Upper lobe of right lung (tissue), 1 donor: Measurements from ENCODE around the gene ELP1. TPM values are rescaled to one million over a fixed set of nuclear protein-coding genes. Genes with fewer than 3 reads are reported as not detected.
A peak's percentile ranks its signal among the peaks of the same experiment; 100 is the strongest.

Source experiments
- ATAC-seq: fragments of 200-7000 bp; cut with Tn5 transposase; one replicate; pipeline ENCODE4 v1.9.1; 2020; ENCODE audit warnings: mild to moderate bottlenecking, moderate library complexity
- DNase-seq: peaks from one replicate; pipeline ENCODE4 v3.0.0-alpha.2; 2020
- H3K27ac ChIP-seq: fragments of 200-600 bp; one replicate; pipeline ENCODE4 v1.8.0; 2022
- H3K27me3 ChIP-seq: fragments of 200-600 bp; one replicate; pipeline ENCODE4 v1.8.0; 2022; ENCODE audit warnings: mild to moderate bottlenecking
- H3K36me3 ChIP-seq: fragments of 200-600 bp; one replicate; pipeline ENCODE4 v1.8.0; 2022
- H3K4me1 ChIP-seq: fragments of 200-600 bp; one replicate; pipeline ENCODE4 v1.8.0; 2022
- H3K4me3 ChIP-seq: fragments of 200-600 bp; one replicate; pipeline ENCODE4 v1.8.0; 2022; ENCODE audit warnings: mild to moderate bottlenecking
- H3K9me3 ChIP-seq: fragments of 200-600 bp; one replicate; pipeline ENCODE4 v1.8.0; 2022
- intact Hi-C: fragments of 100-400 bp; cut with DNase I; formaldehyde crosslinking; loops from one replicate; pipeline ENCODE4 v1.11.0; 2022
- total RNA-seq: library from RNA; stranded (reverse); fragmentation: NEBNext Ultra II Directional; extraction: Animal tissue kit (Norgen Biotek cat#: 25700); gene quantifications from one replicate; pipeline ENCODE4 v1.2.1, GENCODE V29; 2021
- TF ChIP-seq, protein P1 (sequence below): fragments of 200-600 bp; IDR thresholded peaks from one replicate; pipeline ENCODE4 v1.8.0; 2022; ENCODE audit warnings: antibody characterized with exemption
- donor health status: DM: no; HTN: yes; CAD: no; lungs with severe emphysema.

Gene ELP1
- total RNA-seq, 1 donor from 2014 or later: 18.3 TPM

DNA sequence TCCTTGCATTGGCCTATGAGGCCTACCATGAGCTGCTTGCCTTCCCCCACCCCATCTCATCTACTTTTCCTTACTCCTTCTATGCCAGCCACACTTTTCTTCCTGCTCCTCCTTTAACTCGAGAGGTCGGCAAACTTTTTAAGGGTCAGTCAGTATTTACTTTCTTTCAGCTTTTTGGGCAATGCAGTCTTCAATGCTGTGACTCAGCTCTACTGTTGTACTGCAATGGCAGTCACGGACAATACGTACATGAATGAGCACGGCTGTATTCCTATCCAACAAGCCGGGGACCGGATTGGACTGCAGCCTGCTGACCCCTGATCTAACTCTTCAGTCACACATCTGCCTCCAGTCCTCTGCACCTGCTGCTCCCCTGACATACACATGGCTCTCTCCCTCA is 72.5 kb downstream of the ELP1 start:
- no peaks in the 10 kb centered on the region for H3K4me1 ChIP-seq
- no peaks in the 10 kb centered on the region for H3K9me3 ChIP-seq

DNA sequence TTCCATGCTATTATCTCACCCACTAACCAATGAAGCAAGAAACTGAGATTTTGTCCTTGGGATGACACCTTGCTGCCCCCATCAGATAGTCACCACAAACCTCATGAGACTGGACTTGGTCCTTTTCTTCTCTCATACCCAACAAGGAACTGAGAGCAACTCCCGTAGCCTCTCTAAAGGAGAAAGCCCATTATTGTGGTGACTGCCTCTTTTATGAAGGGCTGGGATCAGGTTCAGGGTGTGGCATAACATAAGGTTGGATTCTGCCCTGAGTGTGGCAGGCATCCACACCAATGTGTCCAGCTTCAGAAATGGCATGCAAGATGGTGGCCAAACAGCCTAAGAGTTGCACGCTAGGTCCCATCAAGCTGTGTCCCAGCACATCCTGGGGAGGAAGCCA is 73.2 kb downstream of the ELP1 start:
- Histone ChIP-seq H3K4me1 (no peaks in the 10 kb centered on the region), H3K4me3 (no peak overlapping the region), H3K9me3 (no peaks in the 10 kb centered on the region), H3K36me3 (no peaks in the 10 kb centered on the region), H3K27me3 (no peaks in the 10 kb centered on the region), H3K27ac (peak overlapping the region; percentile 47)
- DNase-seq (no peak), ATAC-seq (no peak)
- intact Hi-C loops: no loop called here
- TF ChIP-seq, protein P1, sequence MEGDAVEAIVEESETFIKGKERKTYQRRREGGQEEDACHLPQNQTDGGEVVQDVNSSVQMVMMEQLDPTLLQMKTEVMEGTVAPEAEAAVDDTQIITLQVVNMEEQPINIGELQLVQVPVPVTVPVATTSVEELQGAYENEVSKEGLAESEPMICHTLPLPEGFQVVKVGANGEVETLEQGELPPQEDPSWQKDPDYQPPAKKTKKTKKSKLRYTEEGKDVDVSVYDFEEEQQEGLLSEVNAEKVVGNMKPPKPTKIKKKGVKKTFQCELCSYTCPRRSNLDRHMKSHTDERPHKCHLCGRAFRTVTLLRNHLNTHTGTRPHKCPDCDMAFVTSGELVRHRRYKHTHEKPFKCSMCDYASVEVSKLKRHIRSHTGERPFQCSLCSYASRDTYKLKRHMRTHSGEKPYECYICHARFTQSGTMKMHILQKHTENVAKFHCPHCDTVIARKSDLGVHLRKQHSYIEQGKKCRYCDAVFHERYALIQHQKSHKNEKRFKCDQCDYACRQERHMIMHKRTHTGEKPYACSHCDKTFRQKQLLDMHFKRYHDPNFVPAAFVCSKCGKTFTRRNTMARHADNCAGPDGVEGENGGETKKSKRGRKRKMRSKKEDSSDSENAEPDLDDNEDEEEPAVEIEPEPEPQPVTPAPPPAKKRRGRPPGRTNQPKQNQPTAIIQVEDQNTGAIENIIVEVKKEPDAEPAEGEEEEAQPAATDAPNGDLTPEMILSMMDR: no peak

More for the DNA sequence above, 72.5 kb downstream of the ELP1 start:
- Histone ChIP-seq H3K36me3 (no peaks in the 10 kb centered on the region), H3K27me3 (no peaks in the 10 kb centered on the region), H3K27ac (no peak overlapping the region), H3K4me3 (no peak overlapping the region)
- DNase-seq (no peak), ATAC-seq (peak; percentile 84)
- intact Hi-C loops: no loop called here
- TF ChIP-seq, protein P1: no peak

DNA sequence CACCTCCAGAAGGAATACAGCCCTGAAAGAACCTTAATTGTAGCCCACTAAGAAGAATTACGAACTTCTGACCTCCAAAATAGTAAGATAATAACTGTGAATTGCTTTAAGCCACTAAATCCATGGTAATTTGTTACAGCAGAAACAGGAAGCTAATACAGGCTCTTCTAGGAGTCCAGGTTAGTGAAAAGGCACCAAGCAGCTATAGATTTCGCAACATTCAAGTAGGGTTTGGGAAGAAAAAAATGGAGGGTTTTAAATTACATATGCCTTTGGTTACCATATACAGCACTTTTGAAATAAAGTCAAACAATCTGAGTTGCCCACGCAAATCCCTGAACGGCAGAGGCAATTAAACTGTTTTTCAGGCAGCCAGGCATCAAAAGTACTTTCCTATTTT is 73.6 kb downstream of the ELP1 start:
- Histone ChIP-seq H3K36me3 (no peaks in the 10 kb centered on the region), H3K27ac (no peak overlapping the region), H3K4me1 (no peaks in the 10 kb centered on the region), H3K27me3 (no peaks in the 10 kb centered on the region), H3K9me3 (no peaks in the 10 kb centered on the region), H3K4me3 (no peak overlapping the region)
- DNase-seq (no peak), ATAC-seq (no peak)
- intact Hi-C loops: no loop called here
- TF ChIP-seq, protein P1: no peak

DNA sequence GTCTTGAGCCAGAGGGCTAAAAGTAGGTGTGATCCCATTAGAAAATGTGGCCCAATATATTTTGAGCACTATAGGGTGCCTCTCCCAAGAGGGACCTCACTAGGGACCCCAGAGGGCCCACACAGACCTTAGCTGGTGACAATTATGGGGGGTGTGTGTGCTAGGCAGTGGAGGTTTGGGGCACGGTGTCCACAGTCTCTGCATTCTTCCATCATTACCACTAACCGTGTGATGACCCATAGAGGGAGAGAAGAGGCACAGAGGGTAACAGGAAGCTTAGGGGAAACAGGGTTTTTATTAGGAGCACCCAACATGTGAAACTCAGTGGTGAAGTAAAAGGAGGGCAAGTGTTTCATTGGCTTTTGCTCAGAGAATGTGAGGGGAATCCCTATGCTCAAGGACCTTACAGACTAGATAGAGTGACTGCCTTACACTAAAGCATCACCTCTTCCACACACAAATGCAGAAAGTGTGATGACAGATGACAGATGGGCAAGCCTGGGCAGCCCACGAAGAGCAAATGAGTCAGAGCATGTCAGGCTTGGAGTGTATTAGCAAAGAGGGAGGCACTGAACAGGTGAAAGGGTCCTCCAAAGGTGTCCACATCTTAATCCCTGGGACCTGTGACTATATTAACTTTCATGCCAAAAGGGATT is 74.3 kb downstream of the ELP1 start:
- TF ChIP-seq, protein P1: no peak
- ATAC-seq (no peak), DNase-seq (no peak)
- H3K27me3 ChIP-seq: no peaks in the 10 kb centered on the region
- H3K9me3 ChIP-seq: no peaks in the 10 kb centered on the region
- H3K27ac ChIP-seq: no peak overlapping the region
- H3K36me3 ChIP-seq: no peaks in the 10 kb centered on the region
- no peak overlapping the region for H3K4me3 ChIP-seq
- intact Hi-C loops: no loop called here
- no peaks in the 10 kb centered on the region for H3K4me1 ChIP-seq

DNA sequence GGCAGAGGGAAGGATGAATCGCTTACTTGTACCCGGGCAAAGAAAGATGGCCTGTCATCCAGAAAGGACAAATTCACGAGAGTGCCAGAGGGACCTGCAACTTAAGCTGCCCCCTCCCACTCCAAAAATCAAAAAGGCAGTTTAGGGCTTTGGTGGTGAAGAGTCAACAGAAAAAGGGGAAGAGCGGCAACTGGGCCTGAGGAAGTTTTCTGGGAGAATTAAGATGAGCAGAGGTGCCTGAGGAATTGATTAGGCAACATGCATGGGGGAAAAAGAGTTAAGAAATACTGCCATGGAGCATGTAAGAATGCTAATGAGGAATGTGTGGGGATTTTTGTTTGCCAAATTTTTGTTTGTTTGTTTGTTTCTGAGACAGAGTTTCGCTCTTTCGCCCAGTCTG is 76.4 kb downstream of the ELP1 start:
- TF ChIP-seq, protein P1: no peak
- DNase-seq: no peak
- no peaks in the 10 kb centered on the region for H3K27me3 ChIP-seq
- H3K36me3 ChIP-seq: no peaks in the 10 kb centered on the region
- ATAC-seq: no peak
- H3K27ac ChIP-seq: no peak overlapping the region
- no peaks in the 10 kb centered on the region for H3K4me1 ChIP-seq
- no peaks in the 10 kb centered on the region for H3K9me3 ChIP-seq
- no peak overlapping the region for H3K4me3 ChIP-seq
- intact Hi-C loops: no loop called here

DNA sequence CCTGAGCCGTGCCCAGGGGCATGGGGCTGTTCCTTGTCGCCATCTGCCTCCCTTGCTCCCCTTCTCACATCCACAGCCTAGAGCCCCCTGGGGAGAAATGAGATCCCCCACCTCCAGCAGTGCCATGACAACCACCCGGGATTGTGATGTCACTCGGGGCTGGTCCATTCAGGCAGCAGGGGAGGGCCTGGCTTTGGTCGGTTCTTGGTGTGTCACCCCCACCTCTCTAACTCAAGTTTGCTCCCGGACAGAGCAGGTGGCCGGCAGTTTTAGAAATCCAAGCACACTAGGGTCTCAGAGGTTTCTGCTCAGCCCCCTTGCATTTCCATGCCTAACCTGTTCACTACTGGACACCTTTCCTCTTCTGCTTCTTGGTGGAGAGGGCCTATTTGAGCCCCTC is 78.0 kb downstream of the ELP1 start, which contains the start of gene ACTL7B:
Gene ACTL7B, minus strand, starts transcription at position 99 of the 400 bp plus-strand sequence. Its CDS starts 56 bp downstream, at position 43.
- ATAC-seq (no peak), DNase-seq (no peak)
- TF ChIP-seq, protein P1: no peak
- Histone ChIP-seq H3K4me1 (no peaks in the 10 kb centered on the region), H3K27ac (no peak within 1 kb of the TSS), H3K36me3 (no peaks in the 10 kb centered on the region), H3K4me3 (no peak within 1 kb of the TSS), H3K9me3 (no peaks in the 10 kb centered on the region), H3K27me3 (no peaks in the 10 kb centered on the region)
- intact Hi-C loops: no loop called here
